KOPT-K1 (cell line): Measurements from ENCODE around the gene INPP5K.

Source experiments
- H3K27ac ChIP-seq: fragments of 200-600 bp; sonication (generic); 2 replicates; pipeline ENCODE4 v1.5.1; 2016; ENCODE audit warnings: antibody characterized with exemption, mild to moderate bottlenecking, low read depth, low read length; ENCODE audit not compliant: poor library complexity, severe bottlenecking
- H3K36me3 ChIP-seq: fragments of 200-600 bp; sonication (generic); 2 replicates; pipeline ENCODE4 v1.5.1; 2017; ENCODE audit warnings: antibody characterized with exemption, mild to moderate bottlenecking, low read length, moderate library complexity; ENCODE audit not compliant: insufficient read depth
- H3K9me3 ChIP-seq: fragments of 200-600 bp; sonication (generic); 2 replicates; pipeline ENCODE4 v1.5.1; 2017; ENCODE audit warnings: antibody characterized with exemption, low read length, mild to moderate bottlenecking; ENCODE audit not compliant: insufficient read depth, poor library complexity, severe bottlenecking

The INPP5K gene

GRCh38 chr17:1498869-1499268 lies 17.5 kb downstream of the INPP5K start:
- no peak overlapping the region for H3K27ac ChIP-seq
- peaks cover 18% of the 10 kb centered on the region for H3K36me3 ChIP-seq
- no peaks in the 10 kb centered on the region for H3K9me3 ChIP-seq

GRCh38 chr17:1498233-1498632 lies 18.2 kb downstream of the INPP5K start:
- Histone ChIP-seq H3K27ac (no peak overlapping the region), H3K36me3 (peaks cover 18% of the 10 kb centered on the region), H3K9me3 (no peaks in the 10 kb centered on the region)

GRCh38 chr17:1497831-1498230 lies 18.6 kb downstream of the INPP5K start:
- H3K9me3 ChIP-seq: no peaks in the 10 kb centered on the region
- H3K36me3 ChIP-seq: peaks cover 18% of the 10 kb centered on the region
- no peak overlapping the region for H3K27ac ChIP-seq

GRCh38 chr17:1496869-1497268 lies 19.5 kb downstream of the INPP5K start:
- Histone ChIP-seq H3K9me3 (no peaks in the 10 kb centered on the region), H3K36me3 (peaks cover 18% of the 10 kb centered on the region), H3K27ac (no peak overlapping the region)

- Histone ChIP-seq H3K27ac (no peak overlapping the region), H3K36me3 (peaks cover 18% of the 10 kb centered on the region), H3K9me3 (no peaks in the 10 kb centered on the region)
Measured at GRCh38 chr17:1495265-1495989, 21.0 kb downstream of the INPP5K start.

GRCh38 chr17:1494736-1495253 lies 21.6 kb downstream of the INPP5K start:
- H3K27ac ChIP-seq: no peak overlapping the region
- H3K9me3 ChIP-seq: no peaks in the 10 kb centered on the region
- H3K36me3 ChIP-seq: peaks cover 18% of the 10 kb centered on the region

- Histone ChIP-seq H3K27ac (no peak overlapping the region), H3K9me3 (no peaks in the 10 kb centered on the region), H3K36me3 (peaks cover 18% of the 10 kb centered on the region)
Measured at GRCh38 chr17:1494203-1494602, 22.2 kb downstream of the INPP5K start.

GRCh38 chr17:1493291-1493980 lies 23.0 kb downstream of the INPP5K start:
- no peaks in the 10 kb centered on the region for H3K9me3 ChIP-seq
- H3K27ac ChIP-seq: no peak overlapping the region
- peaks cover 18% of the 10 kb centered on the region for H3K36me3 ChIP-seq

GRCh38 chr17:1492249-1493206 lies 23.9 kb downstream of the INPP5K start, which contains the start of gene MYO1C:
Gene MYO1C (minus strand): TSS chr17:1492686. CDS start chr17:1492487, 199 bp downstream.
- Histone ChIP-seq H3K36me3 (peaks cover 18% of the 10 kb centered on the region), H3K27ac (no peak within 1 kb of the TSS), H3K9me3 (no peaks in the 10 kb centered on the region)

- H3K36me3 ChIP-seq: peaks cover 12% of the 10 kb centered on the region
- H3K27ac ChIP-seq: peak overlapping the region; percentile 67
- no peaks in the 10 kb centered on the region for H3K9me3 ChIP-seq
Measured at GRCh38 chr17:1491443-1492248, 24.8 kb downstream of the INPP5K start.

- Histone ChIP-seq H3K36me3 (peaks cover 4% of the 10 kb centered on the region), H3K27ac (peak overlapping the region; percentile 67), H3K9me3 (no peaks in the 10 kb centered on the region)
Measured at GRCh38 chr17:1490643-1491442, 25.6 kb downstream of the INPP5K start.

- no peak overlapping the region for H3K27ac ChIP-seq
- H3K36me3 ChIP-seq: no peaks in the 10 kb centered on the region
- no peaks in the 10 kb centered on the region for H3K9me3 ChIP-seq
Measured at GRCh38 chr17:1488826-1489270, 27.6 kb downstream of the INPP5K start.

- H3K36me3 ChIP-seq: no peaks in the 10 kb centered on the region
- peak overlapping the region; percentile 73 for H3K27ac ChIP-seq
- no peaks in the 10 kb centered on the region for H3K9me3 ChIP-seq
Measured at GRCh38 chr17:1487939-1488825, 28.2 kb downstream of the INPP5K start.
